Non-pigmented ciliary epithelial cell (primary cell): ENCODE results near the gene HS3ST6.
"Not testable (repeated sequence)": the region's sequence is repeated elsewhere in the genome, so short reads cannot be mapped to it uniquely, and the experiment has no call there.

Experiments used
- DNase-seq: peaks from one replicate; pipeline ENCODE4 v3.0.0-alpha.2; 2010; ENCODE audit warnings: low read depth

HS3ST6 gene

GRCh38 chr16:1907226-1907860 lies 10.9 kb downstream of the HS3ST6 start:
- no peak for DNase-seq

GRCh38 chr16:1906846-1907165 lies 11.4 kb downstream of the HS3ST6 start:
- DNase-seq, result no peak

GRCh38 chr16:1906055-1906845 lies 12.0 kb downstream of the HS3ST6 start:
- DNase-seq, result no peak

DNA sequence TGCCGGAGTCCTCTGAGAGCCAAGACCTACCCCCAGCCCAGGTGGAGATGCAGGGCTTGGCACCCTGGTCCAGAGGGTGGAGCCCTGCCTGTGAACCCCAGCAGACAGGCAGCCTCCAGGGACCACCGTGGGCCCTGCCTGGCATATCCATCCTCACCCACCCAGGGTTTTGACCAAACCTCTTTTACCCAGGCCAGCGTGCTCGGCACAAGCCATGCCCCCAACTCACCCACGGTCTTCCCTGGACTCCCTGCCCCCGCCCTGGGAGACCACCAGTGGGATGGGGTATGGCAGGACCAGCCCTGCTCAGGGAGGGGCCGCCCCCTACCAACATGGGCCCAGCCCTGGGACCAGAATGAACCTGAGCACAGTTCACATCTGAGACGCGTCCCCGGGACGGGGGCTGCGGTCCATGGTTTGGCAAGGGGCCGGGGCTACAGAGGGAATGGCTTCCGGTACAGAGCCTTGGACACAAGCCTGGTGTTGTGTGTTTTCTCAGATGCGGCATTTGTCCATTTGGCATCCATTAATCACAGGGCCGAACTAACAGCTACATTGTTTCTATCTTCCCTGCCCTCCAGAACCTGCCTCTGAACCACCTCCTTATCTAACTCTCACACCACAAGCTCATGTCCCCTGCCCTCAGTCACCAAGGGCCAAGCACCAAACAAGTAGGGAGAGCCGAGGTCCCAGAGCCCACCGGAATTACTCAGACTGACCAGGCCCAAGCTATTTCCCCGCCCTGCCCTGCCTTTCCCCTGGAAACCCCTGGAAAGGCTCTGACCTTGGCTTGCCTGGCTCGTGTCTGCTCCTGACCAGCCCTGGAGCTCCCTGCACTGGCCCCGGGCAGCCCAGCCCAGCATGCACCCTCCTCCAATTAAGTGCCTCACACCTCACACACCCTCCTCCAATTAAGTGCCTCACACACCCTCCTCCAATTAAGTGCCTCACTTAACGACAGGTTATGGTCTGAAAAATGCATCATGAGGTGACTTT lies 14.1 kb downstream of the HS3ST6 start:
- no peak for DNase-seq

DNA sequence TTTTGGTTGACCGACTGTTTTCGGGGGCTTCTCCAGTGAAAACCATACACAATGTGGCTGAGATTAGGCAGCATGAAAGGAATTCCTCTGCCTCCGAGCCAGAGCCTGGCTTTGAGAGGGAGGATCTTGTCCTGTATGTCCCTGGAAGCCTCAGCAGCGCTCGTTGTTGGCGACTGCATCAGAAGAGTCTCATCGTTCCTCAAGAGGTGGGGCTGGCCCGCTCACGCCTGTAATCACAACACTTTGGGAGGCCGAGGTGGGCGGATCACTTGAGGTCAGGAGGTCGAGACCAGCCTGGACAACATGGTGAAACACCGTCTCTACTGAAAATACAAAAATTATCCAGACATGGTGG lies 15.0 kb downstream of the HS3ST6 start:
- no peak for DNase-seq

- DNase-seq, result no peak
Measured at GRCh38 chr16:1902547-1903219, 15.5 kb downstream of the HS3ST6 start.

DNA sequence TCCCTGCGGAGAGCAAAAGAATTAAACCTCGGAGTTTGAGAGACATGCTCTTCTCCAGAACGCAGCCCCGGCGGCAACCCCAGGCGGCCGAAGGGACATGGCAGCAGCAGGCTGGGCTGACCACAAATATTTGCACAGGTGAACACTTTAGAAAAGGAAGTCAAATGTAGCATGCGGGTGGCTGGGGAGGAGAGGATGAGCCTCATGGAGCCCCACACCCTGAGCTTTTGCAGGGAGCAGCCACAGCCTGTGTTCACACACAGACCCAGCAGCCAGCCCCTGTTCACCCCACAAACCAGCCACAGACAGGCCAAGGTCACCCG lies 17.8 kb downstream of the HS3ST6 start:
- DNase-seq, result no peak

DNA sequence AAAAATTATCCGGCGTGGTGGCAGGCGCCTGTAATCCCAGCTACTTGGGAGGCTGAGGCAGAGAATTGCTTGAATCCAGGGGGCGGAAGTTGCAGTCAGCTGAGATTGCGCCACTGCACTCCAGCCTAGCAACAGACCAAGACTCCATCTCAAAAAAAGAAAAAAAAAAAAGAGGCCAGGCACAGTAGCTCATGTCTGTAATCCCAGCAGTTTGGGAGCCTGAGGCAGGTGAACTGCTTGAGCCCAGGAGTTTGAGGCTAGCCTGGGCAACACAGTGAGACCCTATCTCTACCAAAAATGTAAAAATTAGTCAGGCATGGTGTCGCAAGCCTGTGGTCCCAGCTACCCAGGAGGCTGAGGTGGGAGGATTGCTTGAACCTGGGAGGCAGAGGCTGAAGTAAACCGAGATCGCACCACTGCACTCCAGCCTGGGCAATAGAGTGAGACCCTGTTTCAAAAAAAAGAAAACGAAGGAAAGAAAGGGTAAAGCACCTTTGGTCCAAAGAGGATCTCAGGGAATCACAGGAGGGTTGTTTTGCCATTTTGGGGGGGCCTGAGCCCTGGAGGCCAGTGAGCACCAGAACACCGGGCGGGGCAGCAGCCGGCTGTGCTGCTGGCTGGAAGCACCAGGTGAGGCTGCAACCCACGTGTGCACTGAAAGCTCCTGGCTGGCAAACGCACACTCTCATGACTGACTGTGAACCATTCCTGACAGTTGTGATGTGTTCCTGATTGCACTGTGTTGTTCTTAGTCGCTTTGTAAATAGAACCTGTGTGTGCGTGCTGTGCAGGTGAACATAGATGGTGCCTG lies 18.4 kb downstream of the HS3ST6 start:
- no peak for DNase-seq

GRCh38 chr16:1897692-1898091 lies 20.5 kb downstream of the HS3ST6 start:
- DNase-seq, result not testable (repeated sequence)

GRCh38 chr16:1895949-1896675 lies 22.1 kb downstream of the HS3ST6 start:
- DNase-seq, result no peak

DNA sequence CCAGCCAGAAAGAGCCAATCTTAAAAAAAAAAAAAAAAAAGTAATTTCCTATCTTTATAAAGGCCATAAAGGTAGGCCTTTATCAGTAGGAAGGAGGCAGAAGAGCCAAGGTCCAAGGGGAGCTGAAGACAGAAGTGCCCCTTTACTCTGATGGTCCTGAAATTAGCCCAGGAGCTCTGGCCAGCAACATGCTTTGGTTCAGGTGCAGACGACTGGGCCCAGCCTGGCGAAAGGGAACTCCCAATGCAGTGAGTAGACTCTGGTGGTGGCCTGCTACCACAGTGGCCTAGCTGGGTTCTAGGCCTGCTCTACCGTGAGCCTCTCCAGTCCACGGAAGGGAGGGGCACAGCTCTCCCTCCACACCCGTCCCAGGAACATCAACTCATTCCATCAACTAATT lies 23.1 kb downstream of the HS3ST6 start:
- no peak for DNase-seq

GRCh38 chr16:1890708-1891050 lies 27.5 kb downstream of the HS3ST6 start:
- no peak for DNase-seq

GRCh38 chr16:1890024-1890707 lies 28.0 kb downstream of the HS3ST6 start:
- no peak for DNase-seq

DNA sequence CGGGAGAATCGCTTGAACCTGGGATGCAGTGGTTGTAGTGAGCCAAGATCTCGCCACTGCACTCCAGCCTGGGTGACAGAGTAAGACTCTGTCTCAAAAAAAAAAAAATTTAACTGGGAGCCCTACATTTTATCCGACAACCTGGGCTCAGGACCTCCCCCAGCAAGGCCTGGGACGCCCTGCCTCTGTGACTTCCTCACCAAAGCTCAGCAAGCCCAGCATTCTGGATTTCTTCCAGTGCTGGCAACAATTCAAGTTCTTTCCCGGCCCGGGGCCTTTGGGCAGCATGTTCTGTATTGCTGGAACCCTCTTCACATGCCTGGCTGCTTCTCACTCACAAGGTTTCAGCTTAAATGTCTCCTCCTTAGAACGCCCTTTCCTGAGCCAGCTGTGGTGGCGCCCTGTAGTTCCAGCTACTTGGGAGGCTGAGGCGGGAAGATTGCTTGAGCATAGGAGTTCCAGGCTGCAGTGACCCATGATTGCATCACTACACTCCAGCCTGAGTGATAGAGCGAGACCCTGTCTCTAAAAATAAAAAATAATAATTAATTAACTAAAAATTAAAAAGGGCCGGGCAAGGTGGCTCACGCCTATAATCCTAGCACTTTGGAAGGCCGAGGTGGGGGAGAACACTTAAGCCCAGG lies 30.4 kb downstream of the HS3ST6 start:
- DNase-seq, result no peak

- DNase-seq, result no peak
Measured at GRCh38 chr16:1884889-1885288, 33.3 kb downstream of the HS3ST6 start.

DNA sequence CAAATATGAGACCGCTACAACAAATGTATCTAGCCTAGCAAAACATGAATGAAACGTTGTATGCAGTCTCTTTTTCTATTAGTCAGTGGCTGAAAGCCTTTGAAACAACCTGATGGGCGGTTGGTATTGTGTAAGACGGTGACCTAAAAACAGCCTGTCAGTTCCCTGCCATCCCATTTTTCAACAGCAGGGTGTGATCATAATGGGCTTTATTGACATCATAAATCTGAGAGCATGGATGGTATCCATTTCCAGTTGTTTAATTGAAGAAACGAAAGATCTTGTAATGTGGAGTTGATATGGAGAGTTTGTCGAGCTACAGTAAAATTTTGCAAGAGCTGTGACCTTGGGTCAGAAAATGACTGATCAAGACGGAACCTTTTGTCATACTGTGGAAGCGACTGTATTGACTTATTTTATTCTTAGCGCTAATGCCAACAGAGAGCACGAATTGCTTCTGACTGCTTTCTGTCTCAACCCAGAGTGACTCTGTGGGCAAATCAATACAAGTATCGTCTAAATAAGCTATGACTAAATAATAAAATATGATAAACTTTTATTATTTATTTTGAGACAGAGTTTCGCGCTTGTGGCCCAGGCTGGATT lies 34.0 kb downstream of the HS3ST6 start:
- no peak for DNase-seq

DNA sequence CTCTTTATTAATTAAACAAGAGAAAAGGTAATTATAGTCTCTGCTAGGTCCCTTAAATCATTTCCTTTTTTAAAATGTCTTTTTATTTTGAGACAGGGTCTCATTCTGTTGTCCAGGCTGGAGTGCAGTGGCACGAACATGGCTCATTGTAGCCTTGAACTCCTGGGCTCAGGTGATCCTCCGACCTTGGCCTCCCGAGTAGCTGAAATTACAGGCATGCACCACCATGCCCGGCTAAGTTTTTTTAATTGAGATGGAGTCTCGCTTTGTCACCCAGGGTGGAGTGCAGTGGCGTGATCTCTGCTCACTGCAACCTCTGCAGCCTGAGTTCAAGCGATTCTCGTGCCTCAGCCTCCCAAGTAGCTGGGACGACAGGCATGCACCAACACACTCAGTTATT lies 37.0 kb downstream of the HS3ST6 start:
- not testable (repeated sequence) for DNase-seq

DNA sequence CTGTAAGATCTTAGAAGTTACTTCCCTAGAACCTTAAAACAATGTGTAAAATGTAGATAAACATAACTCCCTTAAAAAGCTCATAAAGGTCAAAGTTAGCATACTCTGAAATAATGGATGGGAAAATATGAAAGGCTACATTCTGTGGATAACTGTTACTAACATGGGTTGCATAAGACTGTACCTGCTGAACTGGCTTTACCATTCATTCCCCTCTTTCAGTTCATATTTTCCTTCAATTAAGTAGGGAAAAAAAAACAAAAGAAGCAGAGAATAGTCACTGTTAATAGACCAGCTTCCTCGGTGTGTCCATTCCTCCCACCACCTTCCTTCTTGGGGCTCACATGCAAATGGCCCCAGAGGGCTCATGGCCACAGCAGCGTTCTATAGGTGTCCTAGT lies 38.7 kb downstream of the HS3ST6 start:
- no peak for DNase-seq

DNA sequence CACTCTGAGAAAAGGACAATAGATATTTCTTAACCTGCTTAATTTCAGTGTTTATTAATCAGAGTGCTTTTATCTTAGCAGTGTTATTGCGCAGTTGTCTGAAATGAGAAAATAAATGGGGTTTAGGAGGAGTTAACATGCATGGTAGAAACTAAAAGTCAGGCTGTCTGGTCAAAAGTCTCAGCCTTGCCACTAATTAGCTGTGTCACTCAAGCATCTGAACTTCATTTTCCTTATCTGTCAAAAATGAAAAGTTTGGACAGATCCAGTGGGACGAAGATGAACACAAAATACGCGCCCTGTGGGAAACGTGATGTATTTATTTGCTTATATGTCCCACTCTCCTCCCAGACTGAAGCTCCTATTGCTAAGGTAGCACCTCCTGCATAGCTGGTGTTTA lies 40.0 kb downstream of the HS3ST6 start:
- DNase-seq, result no peak
